ENCODE data around the gene PTPRK. TPM values are rescaled to one million over a fixed set of nuclear protein-coding genes. Genes with fewer than 3 reads are reported as not detected.

The PTPRK gene
- total and polyA plus RNA-seq, 10 of the 15 experiments (the other 5 are each of a cell fraction or from before 2014, with no cell fraction given): 0.23 to 1.9 (median 0.55) TPM

DNA sequence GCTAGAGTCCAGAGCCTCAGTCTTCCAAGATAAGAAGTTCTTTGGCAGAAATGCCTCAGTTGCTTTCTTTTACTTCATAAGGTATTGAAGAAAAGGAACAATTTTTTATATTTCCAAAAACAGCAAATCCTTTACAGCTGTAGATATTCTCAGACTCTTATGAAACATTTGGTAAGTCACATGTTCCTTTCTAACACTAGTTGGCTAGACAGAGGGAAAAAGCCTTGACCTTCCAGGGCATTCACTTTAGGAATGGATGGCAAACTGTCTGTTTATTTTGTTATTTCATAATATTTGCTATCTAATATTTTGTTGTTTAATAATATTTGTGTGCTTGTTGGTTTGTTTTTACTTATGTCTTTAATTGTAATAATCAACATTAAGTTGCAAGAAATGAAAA is 140.8 kb downstream of the PTPRK start:
- no peaks in the 10 kb centered on the region for H3K79me2 ChIP-seq (ENCODE audit: control insufficient read depth, insufficient read depth, low read length)
- RAD21 ChIA-PET (ENCODE audit: unreplicated experiment): no interaction called here
- intact Hi-C loops (cut with micrococcal nuclease; ENCODE audit: unreplicated experiment) (no loop called here), in situ Hi-C loops (cut with MboI) (no loop called here)
- SMC1A ChIA-PET (ENCODE audit: uncharacterized antibody, unreplicated experiment): no interaction called here
- BruUV-seq (replicated peaks): no TSS peak
- no peak for ATAC-seq
- H3K36me3 ChIP-seq (ENCODE audit: control insufficient read depth in 2 of 2, insufficient read depth in 2 of 2, low read length in 1 of 2): no peaks in the 10 kb centered on the region
- H3K27me3 ChIP-seq (replicated peaks in 1 of 2; ENCODE audit: control insufficient read depth in 2 of 2, insufficient read depth in 2 of 2, low read length in 1 of 2): no peaks in the 10 kb centered on the region
- POLR2A ChIA-PET: no interaction called here
- CTCF ChIA-PET: no interaction called here
- H3K4me3 ChIP-seq: no peak overlapping the region
- H3K4me2 ChIP-seq (ENCODE audit: control insufficient read depth, insufficient read depth): no peak overlapping the region
- no peak overlapping the region for H3K9ac ChIP-seq (ENCODE audit: control insufficient read depth, insufficient read depth, low read length)
- no peaks in the 10 kb centered on the region for H4K20me1 ChIP-seq (ENCODE audit: control insufficient read depth, insufficient read depth)
- no peaks in the 10 kb centered on the region for H3K9me3 ChIP-seq (replicated peaks; ENCODE audit: control insufficient read depth, insufficient read depth, low read length)
- DNase-seq (ENCODE audit: low read depth, low spot score): no peak
- no peak for FAIRE-seq
- no peaks in the 10 kb centered on the region for H3K4me1 ChIP-seq (ENCODE audit: control insufficient read depth, insufficient read depth, low read length)
- no peak overlapping the region for H2AFZ ChIP-seq (ENCODE audit: control insufficient read depth, low read depth, low read length)
- H3K27ac ChIP-seq (ENCODE audit: control insufficient read depth, insufficient read depth): no peak overlapping the region
- TF ChIP-seq MYB (IDR thresholded peaks at IDR 0.05; ENCODE audit: borderline replicate concordance, low read depth, low read length) (no peak), HCFC1 (IDR thresholded peaks at IDR 0.05; ENCODE audit: low read length) (no peak), SUPT20H (IDR thresholded peaks at IDR 0.05; ENCODE audit: borderline replicate concordance, control insufficient read depth, low read depth, low read length) (no peak), STAT3 (IDR thresholded peaks at IDR 0.05; ENCODE audit: low read depth, low read length) (no peak), NRF1 (conservative IDR thresholded peaks at IDR 0.05; ENCODE audit: low read depth, low read length) (no peak), POLR2AphosphoS2 (IDR thresholded peaks at IDR 0.05; ENCODE audit: low read depth, low read length) (no peak), CHD2 (IDR thresholded peaks at IDR 0.05; ENCODE audit: borderline replicate concordance, low read depth, low read length) (no peak), ZNF622 (IDR thresholded peaks at IDR 0.05) (no peak), POLR2AphosphoS5 (IDR thresholded peaks at IDR 0.05; ENCODE audit: low read length) (no peak), CREM (IDR thresholded peaks at IDR 0.05; ENCODE audit: low read depth) (no peak), CEBPB (IDR thresholded peaks at IDR 0.05; ENCODE audit: borderline replicate concordance in 1 of 2, low read depth in 2 of 2, low read length in 2 of 2) (no peak), HDAC6 (IDR thresholded peaks at IDR 0.05; ENCODE audit: unreplicated experiment) (no peak)
- TF ChIP-seq, protein P1, sequence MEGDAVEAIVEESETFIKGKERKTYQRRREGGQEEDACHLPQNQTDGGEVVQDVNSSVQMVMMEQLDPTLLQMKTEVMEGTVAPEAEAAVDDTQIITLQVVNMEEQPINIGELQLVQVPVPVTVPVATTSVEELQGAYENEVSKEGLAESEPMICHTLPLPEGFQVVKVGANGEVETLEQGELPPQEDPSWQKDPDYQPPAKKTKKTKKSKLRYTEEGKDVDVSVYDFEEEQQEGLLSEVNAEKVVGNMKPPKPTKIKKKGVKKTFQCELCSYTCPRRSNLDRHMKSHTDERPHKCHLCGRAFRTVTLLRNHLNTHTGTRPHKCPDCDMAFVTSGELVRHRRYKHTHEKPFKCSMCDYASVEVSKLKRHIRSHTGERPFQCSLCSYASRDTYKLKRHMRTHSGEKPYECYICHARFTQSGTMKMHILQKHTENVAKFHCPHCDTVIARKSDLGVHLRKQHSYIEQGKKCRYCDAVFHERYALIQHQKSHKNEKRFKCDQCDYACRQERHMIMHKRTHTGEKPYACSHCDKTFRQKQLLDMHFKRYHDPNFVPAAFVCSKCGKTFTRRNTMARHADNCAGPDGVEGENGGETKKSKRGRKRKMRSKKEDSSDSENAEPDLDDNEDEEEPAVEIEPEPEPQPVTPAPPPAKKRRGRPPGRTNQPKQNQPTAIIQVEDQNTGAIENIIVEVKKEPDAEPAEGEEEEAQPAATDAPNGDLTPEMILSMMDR (IDR thresholded peaks at IDR 0.05 in 2 of 3, conservative IDR thresholded peaks at IDR 0.05 in 1 of 3; ENCODE audit: control insufficient read depth in 2 of 3, extremely low read depth in 1 of 3, insufficient read depth in 1 of 3, low read depth in 3 of 3, low read length in 3 of 3): no peak
- TF ChIP-seq, protein P2, sequence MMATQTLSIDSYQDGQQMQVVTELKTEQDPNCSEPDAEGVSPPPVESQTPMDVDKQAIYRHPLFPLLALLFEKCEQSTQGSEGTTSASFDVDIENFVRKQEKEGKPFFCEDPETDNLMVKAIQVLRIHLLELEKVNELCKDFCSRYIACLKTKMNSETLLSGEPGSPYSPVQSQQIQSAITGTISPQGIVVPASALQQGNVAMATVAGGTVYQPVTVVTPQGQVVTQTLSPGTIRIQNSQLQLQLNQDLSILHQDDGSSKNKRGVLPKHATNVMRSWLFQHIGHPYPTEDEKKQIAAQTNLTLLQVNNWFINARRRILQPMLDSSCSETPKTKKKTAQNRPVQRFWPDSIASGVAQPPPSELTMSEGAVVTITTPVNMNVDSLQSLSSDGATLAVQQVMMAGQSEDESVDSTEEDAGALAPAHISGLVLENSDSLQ (IDR thresholded peaks at IDR 0.05): no peak
- TF ChIP-seq, protein P3, sequence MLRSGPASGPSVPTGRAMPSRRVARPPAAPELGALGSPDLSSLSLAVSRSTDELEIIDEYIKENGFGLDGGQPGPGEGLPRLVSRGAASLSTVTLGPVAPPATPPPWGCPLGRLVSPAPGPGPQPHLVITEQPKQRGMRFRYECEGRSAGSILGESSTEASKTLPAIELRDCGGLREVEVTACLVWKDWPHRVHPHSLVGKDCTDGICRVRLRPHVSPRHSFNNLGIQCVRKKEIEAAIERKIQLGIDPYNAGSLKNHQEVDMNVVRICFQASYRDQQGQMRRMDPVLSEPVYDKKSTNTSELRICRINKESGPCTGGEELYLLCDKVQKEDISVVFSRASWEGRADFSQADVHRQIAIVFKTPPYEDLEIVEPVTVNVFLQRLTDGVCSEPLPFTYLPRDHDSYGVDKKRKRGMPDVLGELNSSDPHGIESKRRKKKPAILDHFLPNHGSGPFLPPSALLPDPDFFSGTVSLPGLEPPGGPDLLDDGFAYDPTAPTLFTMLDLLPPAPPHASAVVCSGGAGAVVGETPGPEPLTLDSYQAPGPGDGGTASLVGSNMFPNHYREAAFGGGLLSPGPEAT (IDR thresholded peaks at IDR 0.05; ENCODE audit: low read depth): no peak
- TF ChIP-seq, protein P4, sequence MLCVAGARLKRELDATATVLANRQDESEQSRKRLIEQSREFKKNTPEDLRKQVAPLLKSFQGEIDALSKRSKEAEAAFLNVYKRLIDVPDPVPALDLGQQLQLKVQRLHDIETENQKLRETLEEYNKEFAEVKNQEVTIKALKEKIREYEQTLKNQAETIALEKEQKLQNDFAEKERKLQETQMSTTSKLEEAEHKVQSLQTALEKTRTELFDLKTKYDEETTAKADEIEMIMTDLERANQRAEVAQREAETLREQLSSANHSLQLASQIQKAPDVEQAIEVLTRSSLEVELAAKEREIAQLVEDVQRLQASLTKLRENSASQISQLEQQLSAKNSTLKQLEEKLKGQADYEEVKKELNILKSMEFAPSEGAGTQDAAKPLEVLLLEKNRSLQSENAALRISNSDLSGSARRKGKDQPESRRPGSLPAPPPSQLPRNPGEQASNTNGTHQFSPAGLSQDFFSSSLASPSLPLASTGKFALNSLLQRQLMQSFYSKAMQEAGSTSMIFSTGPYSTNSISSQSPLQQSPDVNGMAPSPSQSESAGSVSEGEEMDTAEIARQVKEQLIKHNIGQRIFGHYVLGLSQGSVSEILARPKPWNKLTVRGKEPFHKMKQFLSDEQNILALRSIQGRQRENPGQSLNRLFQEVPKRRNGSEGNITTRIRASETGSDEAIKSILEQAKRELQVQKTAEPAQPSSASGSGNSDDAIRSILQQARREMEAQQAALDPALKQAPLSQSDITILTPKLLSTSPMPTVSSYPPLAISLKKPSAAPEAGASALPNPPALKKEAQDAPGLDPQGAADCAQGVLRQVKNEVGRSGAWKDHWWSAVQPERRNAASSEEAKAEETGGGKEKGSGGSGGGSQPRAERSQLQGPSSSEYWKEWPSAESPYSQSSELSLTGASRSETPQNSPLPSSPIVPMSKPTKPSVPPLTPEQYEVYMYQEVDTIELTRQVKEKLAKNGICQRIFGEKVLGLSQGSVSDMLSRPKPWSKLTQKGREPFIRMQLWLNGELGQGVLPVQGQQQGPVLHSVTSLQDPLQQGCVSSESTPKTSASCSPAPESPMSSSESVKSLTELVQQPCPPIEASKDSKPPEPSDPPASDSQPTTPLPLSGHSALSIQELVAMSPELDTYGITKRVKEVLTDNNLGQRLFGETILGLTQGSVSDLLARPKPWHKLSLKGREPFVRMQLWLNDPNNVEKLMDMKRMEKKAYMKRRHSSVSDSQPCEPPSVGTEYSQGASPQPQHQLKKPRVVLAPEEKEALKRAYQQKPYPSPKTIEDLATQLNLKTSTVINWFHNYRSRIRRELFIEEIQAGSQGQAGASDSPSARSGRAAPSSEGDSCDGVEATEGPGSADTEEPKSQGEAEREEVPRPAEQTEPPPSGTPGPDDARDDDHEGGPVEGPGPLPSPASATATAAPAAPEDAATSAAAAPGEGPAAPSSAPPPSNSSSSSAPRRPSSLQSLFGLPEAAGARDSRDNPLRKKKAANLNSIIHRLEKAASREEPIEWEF (IDR thresholded peaks at IDR 0.05; ENCODE audit: insufficient replicate concordance, low read depth, low read length): no peak

Measured in GM12878 (cell line).